ENCODE results near the gene CREB5.

The CREB5 gene

DNA sequence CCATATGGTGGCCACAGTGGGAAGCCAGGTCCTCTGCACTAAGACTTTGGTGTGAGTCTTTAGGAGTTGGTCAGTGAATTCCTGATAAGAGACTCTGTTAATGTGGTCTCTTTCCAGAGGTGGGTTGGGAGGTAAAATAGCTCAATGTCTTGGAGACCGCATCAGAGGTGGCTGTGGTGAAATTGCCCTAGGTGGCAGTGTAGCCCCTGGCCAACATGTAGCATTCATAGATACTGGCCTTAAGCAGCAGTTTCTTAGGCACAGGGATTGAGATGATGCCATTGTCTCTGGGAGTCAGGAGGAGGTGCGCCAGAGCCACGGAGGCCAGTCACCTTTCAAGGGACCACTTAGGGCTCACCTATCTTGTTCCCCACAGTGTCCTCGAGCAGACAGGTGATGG lies 202.8 kb downstream of the CREB5 start:
- no peak for DNase-seq (ENCODE audit: extremely low read depth, low read depth)
- no peak overlapping the region for H3K4me3 ChIP-seq (replicated peaks; ENCODE audit: low read depth, low read length)
- TF ChIP-seq CTCF (IDR thresholded peaks at IDR 0.05; ENCODE audit: low read depth, low read length, missing control alignments), result peak; percentile 17

- no peak overlapping the region for H3K4me3 ChIP-seq (replicated peaks; ENCODE audit: low read depth, low read length)
- no peak for DNase-seq (ENCODE audit: extremely low read depth, low read depth)
- TF ChIP-seq CTCF (IDR thresholded peaks at IDR 0.05; ENCODE audit: low read depth, low read length, missing control alignments), result no peak
Measured at GRCh38 chr7:28617308-28617880, 205.1 kb downstream of the CREB5 start.

- no peak for TF ChIP-seq CTCF (IDR thresholded peaks at IDR 0.05; ENCODE audit: low read depth, low read length, missing control alignments)
- DNase-seq (ENCODE audit: extremely low read depth, low read depth), result no peak
- H3K4me3 ChIP-seq (replicated peaks; ENCODE audit: low read depth, low read length), result no peak overlapping the region
Measured at GRCh38 chr7:28618383-28618782, 206.1 kb downstream of the CREB5 start.

- no peak for DNase-seq (ENCODE audit: extremely low read depth, low read depth)
- H3K4me3 ChIP-seq (replicated peaks; ENCODE audit: low read depth, low read length), result no peak overlapping the region
- no peak for TF ChIP-seq CTCF (IDR thresholded peaks at IDR 0.05; ENCODE audit: low read depth, low read length, missing control alignments)
Measured at GRCh38 chr7:28619256-28619655, 206.9 kb downstream of the CREB5 start.

- no peak for TF ChIP-seq CTCF (IDR thresholded peaks at IDR 0.05; ENCODE audit: low read depth, low read length, missing control alignments)
- no peak overlapping the region for H3K4me3 ChIP-seq (replicated peaks; ENCODE audit: low read depth, low read length)
- no peak for DNase-seq (ENCODE audit: extremely low read depth, low read depth)
Measured at GRCh38 chr7:28621369-28621841, 209.1 kb downstream of the CREB5 start.

GRCh38 chr7:28623105-28623730 lies 210.9 kb downstream of the CREB5 start:
- H3K4me3 ChIP-seq (replicated peaks; ENCODE audit: low read depth, low read length), result no peak overlapping the region
- TF ChIP-seq CTCF (IDR thresholded peaks at IDR 0.05; ENCODE audit: low read depth, low read length, missing control alignments), result no peak
- DNase-seq (ENCODE audit: extremely low read depth, low read depth), result no peak

Measured in HFF-Myc (cell line).